ENCODE results near the gene BRD3OS. TPM values are rescaled to one million over a fixed set of nuclear protein-coding genes. Genes with fewer than 3 reads are reported as not detected.

Gene BRD3OS
- total and polyA plus RNA-seq, 2 of the 13 experiments (the other 11 are each of a cell fraction or from before 2014, with no cell fraction given) = 4.9 to 5.7 TPM

DNA sequence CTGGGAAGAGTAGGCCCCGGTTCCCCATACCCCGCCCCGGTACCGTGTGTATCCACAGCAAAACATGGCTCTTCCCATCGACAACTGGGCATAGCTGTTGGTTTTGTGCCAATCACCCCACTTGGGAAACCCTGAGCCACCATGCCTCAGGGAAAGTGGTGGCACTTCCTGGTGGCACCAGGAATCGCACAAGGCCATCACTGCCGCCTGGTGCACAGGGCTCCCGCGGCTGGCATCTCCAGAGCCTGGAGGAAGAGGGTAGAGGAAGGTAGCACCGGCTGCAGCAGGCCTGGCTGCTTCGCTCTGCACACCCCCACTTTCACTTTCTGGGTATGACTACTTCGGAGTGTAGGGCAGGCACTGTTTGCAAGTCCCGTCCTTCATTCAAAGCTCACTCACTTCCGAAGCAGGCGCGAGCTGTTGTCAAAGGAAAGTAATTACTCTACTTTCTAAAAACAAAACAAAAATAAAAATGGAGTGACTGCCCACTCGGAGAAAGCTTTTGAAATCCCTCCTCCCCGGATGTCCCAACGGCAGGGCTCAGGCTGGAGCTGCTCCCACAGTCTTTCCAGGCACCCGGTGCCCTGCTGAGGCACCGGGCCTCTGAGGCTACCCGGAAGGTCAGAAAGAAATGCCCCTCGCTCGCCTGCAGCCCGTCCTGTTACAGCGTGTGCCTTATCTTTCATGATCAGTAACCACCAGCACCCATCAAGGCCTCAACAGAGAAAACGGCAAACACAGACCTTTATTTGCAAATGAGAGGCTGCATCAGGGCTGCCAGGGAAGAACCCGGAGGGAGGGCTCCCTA is 40.5 kb downstream of the BRD3OS start (continued):
- TF ChIP-seq, protein P1, sequence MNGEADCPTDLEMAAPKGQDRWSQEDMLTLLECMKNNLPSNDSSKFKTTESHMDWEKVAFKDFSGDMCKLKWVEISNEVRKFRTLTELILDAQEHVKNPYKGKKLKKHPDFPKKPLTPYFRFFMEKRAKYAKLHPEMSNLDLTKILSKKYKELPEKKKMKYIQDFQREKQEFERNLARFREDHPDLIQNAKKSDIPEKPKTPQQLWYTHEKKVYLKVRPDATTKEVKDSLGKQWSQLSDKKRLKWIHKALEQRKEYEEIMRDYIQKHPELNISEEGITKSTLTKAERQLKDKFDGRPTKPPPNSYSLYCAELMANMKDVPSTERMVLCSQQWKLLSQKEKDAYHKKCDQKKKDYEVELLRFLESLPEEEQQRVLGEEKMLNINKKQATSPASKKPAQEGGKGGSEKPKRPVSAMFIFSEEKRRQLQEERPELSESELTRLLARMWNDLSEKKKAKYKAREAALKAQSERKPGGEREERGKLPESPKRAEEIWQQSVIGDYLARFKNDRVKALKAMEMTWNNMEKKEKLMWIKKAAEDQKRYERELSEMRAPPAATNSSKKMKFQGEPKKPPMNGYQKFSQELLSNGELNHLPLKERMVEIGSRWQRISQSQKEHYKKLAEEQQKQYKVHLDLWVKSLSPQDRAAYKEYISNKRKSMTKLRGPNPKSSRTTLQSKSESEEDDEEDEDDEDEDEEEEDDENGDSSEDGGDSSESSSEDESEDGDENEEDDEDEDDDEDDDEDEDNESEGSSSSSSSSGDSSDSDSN (CRISPR knock-in tag; IDR thresholded peaks at IDR 0.05) = peak; percentile 70; the same call in 1 of the 2 replicates
- TF ChIP-seq ZNF253 (CRISPR knock-in tag; IDR thresholded peaks at IDR 0.05; ENCODE audit: borderline replicate concordance) = no peak
- TF ChIP-seq KDM2A (CRISPR knock-in tag; IDR thresholded peaks at IDR 0.05; ENCODE audit: borderline replicate concordance, low read depth) = peak; percentile 69; the same call in 1 of the 2 replicates
- no peak for TF ChIP-seq KLF15 (CRISPR knock-in tag; IDR thresholded peaks at IDR 0.05; ENCODE audit: borderline replicate concordance)
- TF ChIP-seq RBAK (CRISPR knock-in tag; IDR thresholded peaks at IDR 0.05) = peak; percentile 91
- 0 out of 2 replicates have a peak, but pooled peaks have one; percentile 21 for TF ChIP-seq ZNF563 (CRISPR knock-in tag; IDR thresholded peaks at IDR 0.05)
- no peak for TF ChIP-seq ZMAT5 (CRISPR knock-in tag; IDR thresholded peaks at IDR 0.05; ENCODE audit: borderline replicate concordance, low read depth)
- TF ChIP-seq MEIS2 (CRISPR knock-in tag; IDR thresholded peaks at IDR 0.05) = 0 out of 2 replicates have a peak, but pooled peaks have one; percentile 64
- TF ChIP-seq RBFOX2 (IDR thresholded peaks at IDR 0.05; ENCODE audit: low read depth, low read length) = 0 out of 2 replicates have a peak, but pooled peaks have one; percentile 3
- no peak for TF ChIP-seq RXRA (CRISPR knock-in tag; IDR thresholded peaks at IDR 0.05)
- 0 out of 2 replicates have a peak, but pooled peaks have one; percentile 36 for TF ChIP-seq REPIN1 (CRISPR knock-in tag; IDR thresholded peaks at IDR 0.05; ENCODE audit: borderline replicate concordance, low read depth)
- TF ChIP-seq ATM (IDR thresholded peaks at IDR 0.05; ENCODE audit: borderline replicate concordance) = no peak
- no peak for TF ChIP-seq ZNF569 (CRISPR knock-in tag; IDR thresholded peaks at IDR 0.05; ENCODE audit: borderline replicate concordance)
- no peak for TF ChIP-seq ZNF207 (IDR thresholded peaks at IDR 0.05; ENCODE audit: borderline replicate concordance)
- TF ChIP-seq ZNF816 (CRISPR knock-in tag; IDR thresholded peaks at IDR 0.05; ENCODE audit: borderline replicate concordance) = peak; percentile 60; the same call in 1 of the 2 replicates
- TF ChIP-seq SMARCE1 (IDR thresholded peaks at IDR 0.05; ENCODE audit: borderline replicate concordance) = no peak
- TF ChIP-seq ZBTB7B (CRISPR knock-in tag; IDR thresholded peaks at IDR 0.05) = peak; percentile 25; the same call in 1 of the 2 replicates
- TF ChIP-seq GATAD2A (CRISPR knock-in tag; IDR thresholded peaks at IDR 0.05) = 0 out of 2 replicates have a peak, but pooled peaks have one; percentile 50
- no peak for TF ChIP-seq SALL2 (CRISPR knock-in tag; IDR thresholded peaks at IDR 0.05)
- no peak for TF ChIP-seq ZNF460 (CRISPR knock-in tag; IDR thresholded peaks at IDR 0.05; ENCODE audit: borderline replicate concordance)
- TF ChIP-seq ZNF670 (CRISPR knock-in tag; IDR thresholded peaks at IDR 0.05; ENCODE audit: borderline replicate concordance) = peak; percentile 40; the same call in 1 of the 2 replicates
- TF ChIP-seq ZMYM3 (CRISPR knock-in tag; IDR thresholded peaks at IDR 0.05) = 0 out of 2 replicates have a peak, but pooled peaks have one; percentile 17
